ENCODE results near the gene ST7. TPM values are rescaled to one million over a fixed set of nuclear protein-coding genes. Genes with fewer than 3 reads are reported as not detected.

The ST7 gene
- total RNA-seq, 1 experiment from 2014 or later = 12.9 TPM

- Histone ChIP-seq H4K8ac (replicated peaks; ENCODE audit: insufficient read length, low read depth, low read length) (no peak overlapping the region), H2BK20ac (ENCODE audit: low read depth, low read length, poor library complexity, severe bottlenecking) (no peak overlapping the region), H2BK15ac (ENCODE audit: low read depth, low read length) (no peak overlapping the region), H3K9me3 (ENCODE audit: control insufficient read depth, low read depth, low read length) (no peaks in the 10 kb centered on the region), H3K27me3 (ENCODE audit: insufficient read depth, low read length) (no peaks in the 10 kb centered on the region), H3K9ac (ENCODE audit: extremely low read depth, insufficient read length, low read length) (no peak overlapping the region), H3K79me2 (ENCODE audit: insufficient read depth, low read length) (no peaks in the 10 kb centered on the region), H3K4me2 (ENCODE audit: insufficient read depth, insufficient read length, low read length) (no peak overlapping the region), H3K56ac (ENCODE audit: insufficient read length, low read depth, low read length) (no peak overlapping the region), H2BK120ac (ENCODE audit: low read depth, low read length, poor library complexity, severe bottlenecking) (no peak overlapping the region), H4K5ac (ENCODE audit: insufficient read length, low read depth, low read length) (no peak overlapping the region), H2AFZ (ENCODE audit: low read length) (no peak overlapping the region), H3K4ac (ENCODE audit: low read depth, low read length) (no peak overlapping the region), H2AK5ac (ENCODE audit: insufficient read length, low read length) (no peak overlapping the region), H3K23ac (ENCODE audit: insufficient read length, low read depth, low read length) (no peak overlapping the region), H2BK5ac (ENCODE audit: insufficient read length, low read length) (no peak overlapping the region), H3K14ac (ENCODE audit: insufficient read depth, low read length) (no peak overlapping the region), H3K23me2 (ENCODE audit: insufficient read length, low read depth, low read length, poor library complexity, severe bottlenecking) (no peaks in the 10 kb centered on the region), H2BK12ac (ENCODE audit: insufficient read length, low read depth, low read length) (no peak overlapping the region), H3K4me1 (ENCODE audit: insufficient read depth, low read length) (no peaks in the 10 kb centered on the region), H3K79me1 (ENCODE audit: insufficient read depth, low read depth, low read length, poor library complexity, severe bottlenecking) (no peaks in the 10 kb centered on the region), H4K91ac (ENCODE audit: insufficient read length, low read depth, low read length) (no peak overlapping the region), H3T11ph (ENCODE audit: low read length) (no peak overlapping the region), H3K27ac (ENCODE audit: insufficient read length, low read depth, low read length) (no peak overlapping the region), H4K20me1 (ENCODE audit: control insufficient read depth, insufficient read depth, insufficient read length) (no peaks in the 10 kb centered on the region), H3K18ac (ENCODE audit: insufficient read length, low read depth, low read length) (no peak overlapping the region)
- Mint-ChIP-seq H3K9me3 (peaks cover 4 to 11% of the 10 kb centered on the region in 2 experiments; a peak in 3 of 5 replicates), H3K4me3 (no peak overlapping the region), H3K36me3 (ENCODE audit: insufficient read depth in 1 of 3, low read depth in 3 of 3) (peaks cover 1 to 14% (median 12%) of the 10 kb centered on the region in 3 experiments; a peak in 6 of 7 replicates), H3K4me1 (peaks cover 7 to 8% of the 10 kb centered on the region in 2 experiments), H3K27me3 (ENCODE audit: low read depth) (no peaks in the 10 kb centered on the region), H3K27ac (no peak overlapping the region)
- no peak for DNase-seq
- TF ChIP-seq CTCF (conservative IDR thresholded peaks at IDR 0.05) = no peak
- WGBS (ENCODE audit: extremely low coverage, insufficient read length, low lambda C conversion rate) = no CpG with 5 or more reads among the region's 2 CpGs
Observed at GRCh38 chr7:116998567-116999175, 45.4 kb downstream of the ST7 start.
